ENCODE data around the gene NPLOC4. TPM values are rescaled to one million over a fixed set of nuclear protein-coding genes. Genes with fewer than 3 reads are reported as not detected.

NPLOC4 gene
- total RNA-seq, 4 donors from 2014 or later: 45.8 to 98.5 (median 58.1) TPM

DNA sequence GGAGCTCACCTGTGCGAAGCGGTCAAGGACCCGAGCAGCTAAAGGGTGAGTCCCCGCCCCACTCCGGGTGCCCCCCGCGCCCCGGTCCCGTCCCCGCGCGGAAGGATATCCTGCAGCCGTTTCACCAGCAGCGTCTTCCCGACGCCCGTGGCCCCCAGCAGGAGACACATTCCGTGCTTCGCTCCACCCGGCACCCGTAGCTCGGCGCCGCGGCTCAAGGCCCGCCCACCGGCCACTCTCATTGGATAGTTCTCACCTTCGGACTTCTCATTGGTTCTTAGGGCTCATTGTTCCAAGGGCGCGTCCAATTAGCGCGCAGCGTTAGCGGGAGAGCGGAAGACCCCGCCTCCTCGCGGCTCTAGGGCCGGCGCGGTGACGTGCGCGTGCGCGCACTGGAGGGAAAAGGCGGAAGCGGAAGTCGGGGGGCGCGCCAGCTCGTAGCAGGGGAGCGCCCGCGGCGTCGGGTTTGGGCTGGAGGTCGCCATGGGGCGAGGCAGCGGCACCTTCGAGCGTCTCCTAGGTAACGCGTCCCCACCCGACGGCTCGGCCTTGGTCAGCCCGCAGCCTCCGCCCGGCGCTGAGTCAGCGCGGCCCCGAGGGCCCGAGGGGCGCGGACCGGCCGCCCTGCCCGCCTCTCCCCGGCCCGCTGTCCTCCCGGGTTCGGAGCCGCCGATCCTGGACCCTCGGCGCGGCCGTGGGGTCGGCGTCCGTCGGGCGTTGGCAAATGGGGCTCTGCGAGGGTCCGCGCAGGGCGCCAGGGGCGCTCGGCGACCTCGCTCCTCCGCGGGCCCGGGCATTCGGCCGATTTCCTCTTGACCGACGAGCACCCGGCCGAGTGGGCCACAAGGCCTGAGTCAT, 46.9 kb upstream of the NPLOC4 start, which contains the start of the genes ARL16 and HGS:
TSS of gene ARL16 (minus strand) at position 214 of the 858 bp plus-strand sequence. CDS start at position 170, 44 bp downstream.
TSS of gene HGS (plus strand) at position 428 of the 858 bp plus-strand sequence. CDS start at position 484, 56 bp downstream.
- whole genome bisulfite sequencing, 2 donors: 0% methylated on average over 1 to 27 of the region's 112 CpGs
- H3K4me1 ChIP-seq: peaks cover 19 to 26% of the 10 kb centered on the region in 2 donors
- no peaks in the 10 kb centered on the region for H3K27me3 ChIP-seq
- peak in 1 of 2 donors; percentile 71 for TF ChIP-seq POLR2A (IDR thresholded peaks at IDR 0.05)
- TF ChIP-seq, protein P1, sequence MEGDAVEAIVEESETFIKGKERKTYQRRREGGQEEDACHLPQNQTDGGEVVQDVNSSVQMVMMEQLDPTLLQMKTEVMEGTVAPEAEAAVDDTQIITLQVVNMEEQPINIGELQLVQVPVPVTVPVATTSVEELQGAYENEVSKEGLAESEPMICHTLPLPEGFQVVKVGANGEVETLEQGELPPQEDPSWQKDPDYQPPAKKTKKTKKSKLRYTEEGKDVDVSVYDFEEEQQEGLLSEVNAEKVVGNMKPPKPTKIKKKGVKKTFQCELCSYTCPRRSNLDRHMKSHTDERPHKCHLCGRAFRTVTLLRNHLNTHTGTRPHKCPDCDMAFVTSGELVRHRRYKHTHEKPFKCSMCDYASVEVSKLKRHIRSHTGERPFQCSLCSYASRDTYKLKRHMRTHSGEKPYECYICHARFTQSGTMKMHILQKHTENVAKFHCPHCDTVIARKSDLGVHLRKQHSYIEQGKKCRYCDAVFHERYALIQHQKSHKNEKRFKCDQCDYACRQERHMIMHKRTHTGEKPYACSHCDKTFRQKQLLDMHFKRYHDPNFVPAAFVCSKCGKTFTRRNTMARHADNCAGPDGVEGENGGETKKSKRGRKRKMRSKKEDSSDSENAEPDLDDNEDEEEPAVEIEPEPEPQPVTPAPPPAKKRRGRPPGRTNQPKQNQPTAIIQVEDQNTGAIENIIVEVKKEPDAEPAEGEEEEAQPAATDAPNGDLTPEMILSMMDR (IDR thresholded peaks at IDR 0.05): no peak
- peak within 1 kb of the TSS in 2 of 3 donors; percentile 55 to 88 for H3K27ac ChIP-seq
- no peaks in the 10 kb centered on the region for H3K9me3 ChIP-seq
- intact Hi-C loops (cut with DNase I): no loop called here
- peak within 1 kb of the TSS; percentile 44 to 81 (median 72) for H3K4me3 ChIP-seq (replicated peaks in 1 of 3)
- peaks cover 27 to 29% of the 10 kb centered on the region in 2 donors for H3K36me3 ChIP-seq
- DNase-seq: peak; percentile 97 to 98

DNA sequence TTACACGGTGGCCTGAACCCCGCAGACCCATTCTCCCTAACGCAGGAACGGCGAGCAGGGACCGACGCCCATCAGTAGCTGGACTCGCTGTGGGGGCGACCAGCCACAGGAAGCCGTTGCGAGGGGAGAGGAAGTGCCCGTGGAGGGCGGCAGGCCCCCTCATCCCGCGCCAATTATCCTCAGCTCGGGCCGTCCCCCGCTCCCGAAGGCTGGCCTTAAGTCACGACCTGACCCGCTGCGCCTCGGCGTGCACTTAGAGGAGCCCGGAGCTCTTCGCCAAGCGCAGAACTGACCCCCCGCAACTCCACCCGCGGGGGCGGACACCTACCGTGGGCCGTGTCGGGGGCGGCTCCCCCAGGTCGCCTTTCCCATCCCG, 46.3 kb upstream of the NPLOC4 start:
- DNase-seq: no peak
- WGBS, 2 donors: 0 to 3% methylated on average over 6 to 7 of the region's 37 CpGs
- Histone ChIP-seq H3K4me3 (replicated peaks in 1 of 3) (peak overlapping the region; percentile 44 to 72 (median 70)), H3K9me3 (no peaks in the 10 kb centered on the region), H3K27me3 (no peaks in the 10 kb centered on the region), H3K4me1 (peaks cover 19 to 26% of the 10 kb centered on the region in 2 donors), H3K27ac (peak overlapping the region in 2 of 3 donors; percentile 39 to 88), H3K36me3 (peaks cover 21 to 22% of the 10 kb centered on the region in 2 donors)
- no peak for TF ChIP-seq POLR2A (IDR thresholded peaks at IDR 0.05)
- TF ChIP-seq, protein P1 (IDR thresholded peaks at IDR 0.05): no peak
- intact Hi-C loops (cut with DNase I): no loop called here

DNA sequence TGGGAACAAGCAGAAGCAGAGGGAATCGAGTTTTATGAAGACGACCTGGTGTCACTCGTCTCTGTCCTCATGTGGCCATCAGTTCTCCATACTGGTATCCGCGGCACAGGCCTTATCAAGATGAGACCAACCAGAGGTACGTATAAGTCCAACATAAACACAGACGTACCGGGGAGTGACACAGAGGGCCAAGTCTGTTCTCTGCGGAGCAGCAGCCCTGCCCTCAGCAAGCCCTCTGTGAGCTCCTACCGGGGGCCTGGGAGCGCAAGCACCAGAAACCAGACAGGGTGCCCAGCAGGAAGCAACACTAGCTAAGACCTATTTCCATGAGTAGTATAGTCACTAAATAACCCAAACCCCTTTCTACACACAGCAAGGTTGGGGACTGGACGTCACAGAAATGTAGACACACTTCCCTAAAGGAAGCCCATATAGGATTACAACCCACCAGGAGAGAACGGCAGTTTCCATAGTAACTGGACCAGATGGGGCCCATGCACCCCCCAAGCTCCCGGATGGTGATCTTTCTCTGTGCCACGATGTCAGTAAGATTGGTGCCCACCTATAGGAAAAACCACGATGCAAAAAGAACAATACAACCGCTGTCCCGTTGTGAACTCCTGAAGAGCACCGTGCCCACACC, 45.8 kb upstream of the NPLOC4 start:
- 45 to 49% methylated on average over 18 of the region's 19 CpGs for WGBS, 2 donors
- intact Hi-C loops (cut with DNase I): no loop called here
- H3K27me3 ChIP-seq: no peaks in the 10 kb centered on the region
- no peak for DNase-seq
- TF ChIP-seq, protein P1 (IDR thresholded peaks at IDR 0.05): no peak
- no peak for TF ChIP-seq POLR2A (IDR thresholded peaks at IDR 0.05)
- H3K9me3 ChIP-seq: no peaks in the 10 kb centered on the region
- H3K4me1 ChIP-seq: peaks cover 19 to 26% of the 10 kb centered on the region in 2 donors
- peak overlapping the region; percentile 44 to 72 (median 70) for H3K4me3 ChIP-seq (replicated peaks in 1 of 3)
- H3K36me3 ChIP-seq: peaks cover 16 to 17% of the 10 kb centered on the region in 2 donors
- H3K27ac ChIP-seq: no peak overlapping the region

DNA sequence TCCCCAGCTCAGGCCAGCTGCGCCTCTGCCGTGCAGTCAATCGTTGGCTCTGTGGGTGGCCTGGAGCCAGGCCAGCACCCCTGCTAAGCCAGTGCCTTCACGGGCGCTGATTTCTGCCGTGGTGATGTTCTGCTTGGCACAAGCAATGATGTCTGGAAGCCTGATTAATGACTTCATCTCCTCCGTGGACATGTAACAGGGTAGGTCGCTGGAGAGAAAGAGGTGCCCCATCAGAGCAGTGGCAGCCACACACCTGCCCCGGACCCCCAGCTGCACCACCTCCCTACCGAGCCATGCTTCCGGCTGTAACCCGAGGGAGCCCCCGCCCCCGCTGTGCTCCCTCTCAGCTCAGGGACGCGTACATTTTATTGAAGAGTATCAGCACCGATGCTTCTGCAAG, 44.8 kb upstream of the NPLOC4 start:
- H3K4me3 ChIP-seq (replicated peaks in 1 of 3): no peak overlapping the region
- H3K27ac ChIP-seq: no peak overlapping the region
- 60 to 73% methylated on average over 14 to 16 of the region's 17 CpGs for WGBS, 2 donors
- H3K4me1 ChIP-seq: peaks cover 19 to 26% of the 10 kb centered on the region in 2 donors
- no peaks in the 10 kb centered on the region for H3K27me3 ChIP-seq
- H3K36me3 ChIP-seq: peaks cover 7 to 8% of the 10 kb centered on the region in 2 donors
- intact Hi-C loops (cut with DNase I): no loop called here
- peak; percentile 85 to 88 for DNase-seq
- no peaks in the 10 kb centered on the region for H3K9me3 ChIP-seq
- TF ChIP-seq, protein P1 (IDR thresholded peaks at IDR 0.05): no peak
- TF ChIP-seq POLR2A (IDR thresholded peaks at IDR 0.05): no peak

Measured in thyroid gland (tissue), 4 donors.